ENCODE results near the gene KIRREL3. TPM values are rescaled to one million over a fixed set of nuclear protein-coding genes. Genes with fewer than 3 reads are reported as not detected.

The KIRREL3 gene
- polyA plus RNA-seq, 1 of the 3 experiments (the other 2 are of a cell fraction) = 3.7 TPM

GRCh38 chr11:127049486-127049885, 48.9 kb upstream of the KIRREL3 start:
- Histone ChIP-seq H4K20me1 (ENCODE audit: insufficient read depth) (no peaks in the 10 kb centered on the region), H3K9me2 (no peaks in the 10 kb centered on the region), H3K79me2 (ENCODE audit: insufficient read depth) (no peaks in the 10 kb centered on the region), H3K9ac (no peak overlapping the region), H3K4me3 (ENCODE audit: low read depth in 2 of 2, low read length in 1 of 2) (no peak overlapping the region), H3K27ac (ENCODE audit: low read depth in 2 of 2, low read length in 1 of 2) (no peak overlapping the region), H3K4me2 (no peak overlapping the region), H3K36me3 (replicated peaks in 1 of 2; ENCODE audit: control insufficient read depth in 1 of 2, insufficient read depth in 2 of 2, low read length in 1 of 2) (no peaks in the 10 kb centered on the region), H3K27me3 (ENCODE audit: insufficient read depth) (no peaks in the 10 kb centered on the region), H3K9me3 (no peaks in the 10 kb centered on the region), H3F3A (replicated peaks; ENCODE audit: insufficient read depth) (no peaks in the 10 kb centered on the region), H3K4me1 (ENCODE audit: control insufficient read depth in 1 of 2, insufficient read depth in 2 of 2, low read depth in 1 of 2, low read length in 1 of 2) (no peaks in the 10 kb centered on the region), H2AFZ (ENCODE audit: low read depth) (no peak overlapping the region)
- POLR2A ChIA-PET = no interaction called here
- no peak for DNase-seq
- TF ChIP-seq EZH2phosphoT487 (IDR thresholded peaks at IDR 0.05; ENCODE audit: borderline replicate concordance, low read depth) (no peak), IRF3 (IDR thresholded peaks at IDR 0.05; ENCODE audit: low read depth, low read length) (no peak), EP300 (IDR thresholded peaks at IDR 0.05; ENCODE audit: borderline replicate concordance in 1 of 2, low read depth in 1 of 2, low read length in 1 of 2) (no peak), SMC3 (IDR thresholded peaks at IDR 0.05; ENCODE audit: low read depth, low read length) (no peak), NFIC (IDR thresholded peaks at IDR 0.05; ENCODE audit: borderline replicate concordance) (no peak), TCF12 (IDR thresholded peaks at IDR 0.05) (no peak), FOSL2 (IDR thresholded peaks at IDR 0.05; ENCODE audit: borderline replicate concordance, low read depth) (no peak), USF2 (IDR thresholded peaks at IDR 0.05; ENCODE audit: borderline replicate concordance, low read depth, low read length) (no peak)
- WGBS (ENCODE audit: low lambda C conversion rate) = 52% methylated on average over 2 of the region's 2 CpGs
- CTCF ChIA-PET = interaction anchor here (1.1 kb wide), 1 partner anchor 16 kb away, joined by 3 read pairs; no protein-coding TSS in a partner anchor

- peaks cover 3% of the 10 kb centered on the region for H3F3A ChIP-seq (replicated peaks; ENCODE audit: insufficient read depth)
- CTCF ChIA-PET = no interaction called here
- H3K36me3 ChIP-seq (replicated peaks in 1 of 2; ENCODE audit: control insufficient read depth in 1 of 2, insufficient read depth in 2 of 2, low read length in 1 of 2) = no peaks in the 10 kb centered on the region
- H2AFZ ChIP-seq (ENCODE audit: low read depth) = no peak overlapping the region
- no peaks in the 10 kb centered on the region for H3K9me3 ChIP-seq
- H3K9ac ChIP-seq = no peak overlapping the region
- TF ChIP-seq MAX (IDR thresholded peaks at IDR 0.05; ENCODE audit: low read depth) (no peak), TAF1 (IDR thresholded peaks at IDR 0.05; ENCODE audit: borderline replicate concordance, low read depth, low read length) (no peak), GABPA (IDR thresholded peaks at IDR 0.05; ENCODE audit: low read depth) (no peak), EZH2phosphoT487 (IDR thresholded peaks at IDR 0.05; ENCODE audit: borderline replicate concordance, low read depth) (no peak), USF2 (IDR thresholded peaks at IDR 0.05; ENCODE audit: borderline replicate concordance, low read depth, low read length) (no peak), MXI1 (IDR thresholded peaks at IDR 0.05; ENCODE audit: low read depth, low read length) (no peak), ZBTB33 (IDR thresholded peaks at IDR 0.05; ENCODE audit: borderline replicate concordance, low read depth) (no peak), POLR2AphosphoS5 (IDR thresholded peaks at IDR 0.05; ENCODE audit: low read depth, low read length) (no peak), FOXJ3 (CRISPR knock-in tag; IDR thresholded peaks at IDR 0.05) (no peak), MEF2A (IDR thresholded peaks at IDR 0.05; ENCODE audit: borderline replicate concordance, low read depth) (no peak), RFX5 (IDR thresholded peaks at IDR 0.05; ENCODE audit: low read length) (no peak)
- no peaks in the 10 kb centered on the region for H3K9me2 ChIP-seq
- H3K4me1 ChIP-seq (ENCODE audit: control insufficient read depth in 1 of 2, insufficient read depth in 2 of 2, low read depth in 1 of 2, low read length in 1 of 2) = no peaks in the 10 kb centered on the region
- no peak for DNase-seq
- no peaks in the 10 kb centered on the region for H3K79me2 ChIP-seq (ENCODE audit: insufficient read depth)
- 42% methylated on average over 1 of the region's 1 CpG for WGBS (ENCODE audit: low lambda C conversion rate)
- H3K4me2 ChIP-seq = no peak overlapping the region
- H4K20me1 ChIP-seq (ENCODE audit: insufficient read depth) = no peaks in the 10 kb centered on the region
- H3K27me3 ChIP-seq (ENCODE audit: insufficient read depth) = no peaks in the 10 kb centered on the region
- POLR2A ChIA-PET = no interaction called here
- no peak overlapping the region for H3K4me3 ChIP-seq (ENCODE audit: low read depth in 2 of 2, low read length in 1 of 2)
- H3K27ac ChIP-seq (ENCODE audit: low read depth in 2 of 2, low read length in 1 of 2) = no peak overlapping the region
These were observed 44.0 kb upstream of the KIRREL3 start for GRCh38 chr11:127044535-127044934.

All from SK-N-SH (cell line).